Neural cell (in vitro differentiated cells): ENCODE data around the gene NTNG1.

Experiments used
- EP300 ChIP-seq: fragments of 450-650 bp; conservative IDR thresholded peaks from 2 replicates; pipeline ENCODE4 v1.6.1; 2014; ENCODE audit warnings: antibody characterized with exemption, mild to moderate bottlenecking, moderate library complexity; ENCODE audit not compliant: poor library complexity, severe bottlenecking
- EZH2 ChIP-seq: fragments of 200-600, 300-800 bp; shearing (Covaris generic), sonication (generic); IDR thresholded peaks from 2 replicates; pipeline ENCODE4 v1.6.1; 2014; ENCODE audit warnings: antibody characterized with exemption, low read length, borderline replicate concordance, mild to moderate bottlenecking; ENCODE audit not compliant: insufficient read depth, poor library complexity, severe bottlenecking
- POLR2AphosphoS5 ChIP-seq: IDR thresholded peaks from 2 replicates; pipeline ENCODE4 v1.6.1; 2012
- TF ChIP-seq, protein P1 (sequence below): fragments of 450-650 bp; IDR thresholded peaks from 2 replicates; pipeline ENCODE4 v1.5.1; 2014; ENCODE audit warnings: antibody characterized with exemption, mild to moderate bottlenecking, moderate library complexity; ENCODE audit not compliant: poor library complexity, severe bottlenecking
- TF ChIP-seq, protein P2 (sequence below): IDR thresholded peaks from 2 replicates; pipeline ENCODE4 v1.6.1; 2012; ENCODE audit warnings: borderline replicate concordance

DNA sequence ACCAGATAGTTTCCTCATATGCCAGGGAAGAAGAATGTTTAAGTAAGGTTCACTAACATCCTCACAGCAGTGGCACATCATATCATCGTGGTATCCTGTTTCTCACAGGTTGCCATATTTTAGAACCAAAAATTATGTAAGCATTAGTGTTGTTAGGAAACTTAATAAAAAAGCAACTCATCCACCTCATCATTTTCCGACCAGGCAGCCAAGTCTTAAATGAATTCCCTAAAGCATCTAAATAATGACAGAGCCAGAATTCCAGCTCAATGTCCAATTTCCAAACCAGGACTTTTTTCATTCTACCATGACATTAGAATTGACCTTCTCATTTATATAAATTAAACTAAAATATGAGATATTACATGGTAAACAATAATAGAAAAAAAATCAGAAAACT is 272.7 kb downstream of the NTNG1 start:
- TF ChIP-seq POLR2AphosphoS5, result no peak
- TF ChIP-seq EP300, result no peak
- TF ChIP-seq, protein P1, sequence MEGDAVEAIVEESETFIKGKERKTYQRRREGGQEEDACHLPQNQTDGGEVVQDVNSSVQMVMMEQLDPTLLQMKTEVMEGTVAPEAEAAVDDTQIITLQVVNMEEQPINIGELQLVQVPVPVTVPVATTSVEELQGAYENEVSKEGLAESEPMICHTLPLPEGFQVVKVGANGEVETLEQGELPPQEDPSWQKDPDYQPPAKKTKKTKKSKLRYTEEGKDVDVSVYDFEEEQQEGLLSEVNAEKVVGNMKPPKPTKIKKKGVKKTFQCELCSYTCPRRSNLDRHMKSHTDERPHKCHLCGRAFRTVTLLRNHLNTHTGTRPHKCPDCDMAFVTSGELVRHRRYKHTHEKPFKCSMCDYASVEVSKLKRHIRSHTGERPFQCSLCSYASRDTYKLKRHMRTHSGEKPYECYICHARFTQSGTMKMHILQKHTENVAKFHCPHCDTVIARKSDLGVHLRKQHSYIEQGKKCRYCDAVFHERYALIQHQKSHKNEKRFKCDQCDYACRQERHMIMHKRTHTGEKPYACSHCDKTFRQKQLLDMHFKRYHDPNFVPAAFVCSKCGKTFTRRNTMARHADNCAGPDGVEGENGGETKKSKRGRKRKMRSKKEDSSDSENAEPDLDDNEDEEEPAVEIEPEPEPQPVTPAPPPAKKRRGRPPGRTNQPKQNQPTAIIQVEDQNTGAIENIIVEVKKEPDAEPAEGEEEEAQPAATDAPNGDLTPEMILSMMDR, result no peak
- TF ChIP-seq EZH2, result no peak
- TF ChIP-seq, protein P2, sequence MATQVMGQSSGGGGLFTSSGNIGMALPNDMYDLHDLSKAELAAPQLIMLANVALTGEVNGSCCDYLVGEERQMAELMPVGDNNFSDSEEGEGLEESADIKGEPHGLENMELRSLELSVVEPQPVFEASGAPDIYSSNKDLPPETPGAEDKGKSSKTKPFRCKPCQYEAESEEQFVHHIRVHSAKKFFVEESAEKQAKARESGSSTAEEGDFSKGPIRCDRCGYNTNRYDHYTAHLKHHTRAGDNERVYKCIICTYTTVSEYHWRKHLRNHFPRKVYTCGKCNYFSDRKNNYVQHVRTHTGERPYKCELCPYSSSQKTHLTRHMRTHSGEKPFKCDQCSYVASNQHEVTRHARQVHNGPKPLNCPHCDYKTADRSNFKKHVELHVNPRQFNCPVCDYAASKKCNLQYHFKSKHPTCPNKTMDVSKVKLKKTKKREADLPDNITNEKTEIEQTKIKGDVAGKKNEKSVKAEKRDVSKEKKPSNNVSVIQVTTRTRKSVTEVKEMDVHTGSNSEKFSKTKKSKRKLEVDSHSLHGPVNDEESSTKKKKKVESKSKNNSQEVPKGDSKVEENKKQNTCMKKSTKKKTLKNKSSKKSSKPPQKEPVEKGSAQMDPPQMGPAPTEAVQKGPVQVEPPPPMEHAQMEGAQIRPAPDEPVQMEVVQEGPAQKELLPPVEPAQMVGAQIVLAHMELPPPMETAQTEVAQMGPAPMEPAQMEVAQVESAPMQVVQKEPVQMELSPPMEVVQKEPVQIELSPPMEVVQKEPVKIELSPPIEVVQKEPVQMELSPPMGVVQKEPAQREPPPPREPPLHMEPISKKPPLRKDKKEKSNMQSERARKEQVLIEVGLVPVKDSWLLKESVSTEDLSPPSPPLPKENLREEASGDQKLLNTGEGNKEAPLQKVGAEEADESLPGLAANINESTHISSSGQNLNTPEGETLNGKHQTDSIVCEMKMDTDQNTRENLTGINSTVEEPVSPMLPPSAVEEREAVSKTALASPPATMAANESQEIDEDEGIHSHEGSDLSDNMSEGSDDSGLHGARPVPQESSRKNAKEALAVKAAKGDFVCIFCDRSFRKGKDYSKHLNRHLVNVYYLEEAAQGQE, result no peak
